NT2/D1 (cell line): ENCODE data around the gene ZNFX1.

Source experiments
- YY1 ChIP-seq: IDR thresholded peaks from 2 replicates; pipeline ENCODE4 v1.6.1; 2011; ENCODE audit not compliant: insufficient read length, insufficient read depth
- ZNF274 ChIP-seq: IDR thresholded peaks from 2 replicates; pipeline ENCODE4 v1.6.1; 2011; ENCODE audit warnings: mild to moderate bottlenecking, low read depth, low read length

- no peak for TF ChIP-seq YY1
- TF ChIP-seq ZNF274 = no peak
Measured at GRCh38 chr20:49256261-49256660, 21.6 kb downstream of the ZNFX1 start.
